ENCODE data around the gene SPOCK1.

SPOCK1 gene

GRCh38 chr5:137304226-137304874 lies 194.8 kb downstream of the SPOCK1 start:
- no peaks in the 10 kb centered on the region for H3K9me3 Mint-ChIP-seq
- H3K4me1 Mint-ChIP-seq (ENCODE audit: low read depth): no peaks in the 10 kb centered on the region
- H3K4me3 Mint-ChIP-seq: no peak overlapping the region
- H3K36me3 Mint-ChIP-seq (ENCODE audit: low read depth): no peaks in the 10 kb centered on the region
- H3K27ac Mint-ChIP-seq: no peak overlapping the region
- intact Hi-C loops (cut with micrococcal nuclease): no loop called here
- peaks cover 7% of the 10 kb centered on the region for H3K27me3 Mint-ChIP-seq

GRCh38 chr5:137303509-137303908 lies 195.6 kb downstream of the SPOCK1 start:
- H3K9me3 Mint-ChIP-seq: no peaks in the 10 kb centered on the region
- H3K27me3 Mint-ChIP-seq: peaks cover 9% of the 10 kb centered on the region
- no peak overlapping the region for H3K4me3 Mint-ChIP-seq
- no peak overlapping the region for H3K27ac Mint-ChIP-seq
- no peaks in the 10 kb centered on the region for H3K36me3 Mint-ChIP-seq (ENCODE audit: low read depth)
- intact Hi-C loops (cut with micrococcal nuclease): no loop called here
- no peaks in the 10 kb centered on the region for H3K4me1 Mint-ChIP-seq (ENCODE audit: low read depth)

- Mint-ChIP-seq H3K36me3 (ENCODE audit: low read depth) (no peaks in the 10 kb centered on the region), H3K4me1 (ENCODE audit: low read depth) (no peaks in the 10 kb centered on the region), H3K4me3 (no peak overlapping the region), H3K27me3 (peaks cover 9% of the 10 kb centered on the region), H3K27ac (no peak overlapping the region), H3K9me3 (no peaks in the 10 kb centered on the region)
- intact Hi-C loops (cut with micrococcal nuclease): no loop called here
Measured at GRCh38 chr5:137300411-137301240, 198.5 kb downstream of the SPOCK1 start.

- Mint-ChIP-seq H3K4me1 (ENCODE audit: low read depth) (no peaks in the 10 kb centered on the region), H3K27ac (no peak overlapping the region), H3K4me3 (no peak overlapping the region), H3K36me3 (ENCODE audit: low read depth) (no peaks in the 10 kb centered on the region), H3K27me3 (peaks cover 14% of the 10 kb centered on the region), H3K9me3 (no peaks in the 10 kb centered on the region)
- intact Hi-C loops (cut with micrococcal nuclease): no loop called here
Measured at GRCh38 chr5:137296213-137296781, 202.8 kb downstream of the SPOCK1 start.

- no peak overlapping the region for H3K4me3 Mint-ChIP-seq
- H3K9me3 Mint-ChIP-seq: no peaks in the 10 kb centered on the region
- no peak overlapping the region for H3K27ac Mint-ChIP-seq
- H3K4me1 Mint-ChIP-seq (ENCODE audit: low read depth): no peaks in the 10 kb centered on the region
- intact Hi-C loops (cut with micrococcal nuclease): no loop called here
- H3K27me3 Mint-ChIP-seq: peaks cover 10% of the 10 kb centered on the region
- no peaks in the 10 kb centered on the region for H3K36me3 Mint-ChIP-seq (ENCODE audit: low read depth)
Measured at GRCh38 chr5:137294604-137295003, 204.5 kb downstream of the SPOCK1 start.

- Mint-ChIP-seq H3K27ac (no peak overlapping the region), H3K36me3 (ENCODE audit: low read depth) (no peaks in the 10 kb centered on the region), H3K4me1 (ENCODE audit: low read depth) (no peaks in the 10 kb centered on the region), H3K4me3 (no peak overlapping the region), H3K27me3 (peaks cover 14% of the 10 kb centered on the region), H3K9me3 (no peaks in the 10 kb centered on the region)
- intact Hi-C loops (cut with micrococcal nuclease): no loop called here
Measured at GRCh38 chr5:137292461-137293027, 206.6 kb downstream of the SPOCK1 start.

DNA sequence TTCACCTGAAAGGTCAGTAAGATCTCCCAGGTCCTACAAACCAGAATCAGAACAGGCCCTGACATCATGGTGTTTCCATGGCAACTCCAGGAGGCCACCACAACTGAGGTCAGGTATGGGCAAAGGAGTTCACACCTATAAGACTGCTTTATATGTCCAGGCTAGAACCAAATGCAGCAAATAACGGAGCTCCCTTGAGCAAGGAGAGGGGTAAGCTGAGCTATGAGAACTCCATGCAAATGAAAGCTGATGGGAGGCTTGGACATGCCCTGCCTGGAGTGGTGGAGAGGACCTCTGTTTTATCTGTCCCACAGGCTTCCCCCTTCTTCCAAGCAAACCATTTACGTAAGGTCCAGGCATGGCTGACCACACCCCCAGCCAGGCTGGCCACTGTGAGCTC lies 207.7 kb downstream of the SPOCK1 start:
- Mint-ChIP-seq H3K4me1 (ENCODE audit: low read depth) (no peaks in the 10 kb centered on the region), H3K4me3 (no peak overlapping the region), H3K27ac (no peak overlapping the region), H3K27me3 (peaks cover 14% of the 10 kb centered on the region), H3K9me3 (no peaks in the 10 kb centered on the region), H3K36me3 (ENCODE audit: low read depth) (no peaks in the 10 kb centered on the region)
- intact Hi-C loops (cut with micrococcal nuclease): no loop called here

DNA sequence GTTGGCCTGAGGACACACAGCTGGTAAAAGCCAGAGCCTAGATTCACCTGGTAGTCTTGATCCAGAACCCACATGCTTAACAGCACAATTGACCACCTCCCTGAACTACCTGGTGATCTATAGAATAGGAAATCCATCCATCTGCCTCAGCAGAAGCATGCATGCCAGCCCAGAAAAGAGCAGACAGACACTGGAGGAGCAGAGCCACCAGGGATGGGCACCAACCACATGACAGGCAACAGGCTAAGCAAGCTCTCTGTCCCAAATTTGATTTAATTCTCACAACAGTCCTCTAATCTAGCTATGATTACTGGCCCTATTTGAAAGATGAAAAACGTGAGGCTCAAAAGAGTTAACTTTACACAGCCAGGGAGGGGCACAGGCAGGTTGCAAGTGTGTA lies 208.1 kb downstream of the SPOCK1 start:
- intact Hi-C loops (cut with micrococcal nuclease): no loop called here
- no peaks in the 10 kb centered on the region for H3K9me3 Mint-ChIP-seq
- H3K36me3 Mint-ChIP-seq (ENCODE audit: low read depth): no peaks in the 10 kb centered on the region
- no peak overlapping the region for H3K4me3 Mint-ChIP-seq
- H3K27me3 Mint-ChIP-seq: peaks cover 14% of the 10 kb centered on the region
- H3K4me1 Mint-ChIP-seq (ENCODE audit: low read depth): no peaks in the 10 kb centered on the region
- no peak overlapping the region for H3K27ac Mint-ChIP-seq

DNA sequence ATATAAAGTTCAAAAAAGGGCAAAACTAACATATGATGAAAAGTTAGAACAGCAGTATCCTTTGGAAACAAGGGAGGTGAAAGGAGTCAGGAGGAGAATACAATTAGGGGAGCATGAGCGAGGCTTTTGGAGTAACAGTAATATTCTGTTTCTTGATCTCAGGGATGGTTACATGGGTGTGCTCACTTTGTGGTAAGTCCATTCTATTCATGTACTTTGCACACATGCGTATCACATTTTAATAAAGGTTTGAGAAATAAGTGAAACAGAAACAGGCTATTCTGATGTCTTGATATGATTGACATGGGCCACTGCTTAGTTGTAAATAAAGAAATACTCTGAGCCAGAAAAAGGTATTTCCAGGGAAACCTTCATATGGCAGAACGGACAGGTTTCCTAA lies 208.8 kb downstream of the SPOCK1 start:
- Mint-ChIP-seq H3K9me3 (no peaks in the 10 kb centered on the region), H3K4me1 (ENCODE audit: low read depth) (no peaks in the 10 kb centered on the region), H3K4me3 (no peak overlapping the region), H3K36me3 (ENCODE audit: low read depth) (no peaks in the 10 kb centered on the region), H3K27me3 (peaks cover 14% of the 10 kb centered on the region), H3K27ac (no peak overlapping the region)
- intact Hi-C loops (cut with micrococcal nuclease): no loop called here

DNA sequence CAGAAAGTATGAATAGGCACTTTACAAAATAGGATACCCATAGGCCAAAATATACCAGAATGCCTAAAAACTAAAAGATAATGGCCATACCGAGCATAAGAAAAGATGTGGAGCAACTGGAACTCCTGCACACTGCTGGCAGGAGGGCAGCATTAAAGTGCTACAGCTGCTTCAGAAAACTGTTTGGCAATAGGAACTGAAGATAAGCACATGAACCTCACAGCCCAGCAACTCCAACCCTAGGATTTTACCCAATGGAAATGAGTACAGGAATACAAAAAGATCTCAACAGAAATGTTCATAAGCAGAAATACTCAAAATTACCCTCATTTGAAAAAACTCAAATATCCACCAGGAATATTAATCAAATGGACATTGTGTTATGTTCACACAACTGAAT lies 209.3 kb downstream of the SPOCK1 start:
- Mint-ChIP-seq H3K36me3 (ENCODE audit: low read depth) (no peaks in the 10 kb centered on the region), H3K27ac (no peak overlapping the region), H3K4me1 (ENCODE audit: low read depth) (no peaks in the 10 kb centered on the region), H3K4me3 (no peak overlapping the region), H3K27me3 (peaks cover 13% of the 10 kb centered on the region), H3K9me3 (no peaks in the 10 kb centered on the region)
- intact Hi-C loops (cut with micrococcal nuclease): no loop called here

DNA sequence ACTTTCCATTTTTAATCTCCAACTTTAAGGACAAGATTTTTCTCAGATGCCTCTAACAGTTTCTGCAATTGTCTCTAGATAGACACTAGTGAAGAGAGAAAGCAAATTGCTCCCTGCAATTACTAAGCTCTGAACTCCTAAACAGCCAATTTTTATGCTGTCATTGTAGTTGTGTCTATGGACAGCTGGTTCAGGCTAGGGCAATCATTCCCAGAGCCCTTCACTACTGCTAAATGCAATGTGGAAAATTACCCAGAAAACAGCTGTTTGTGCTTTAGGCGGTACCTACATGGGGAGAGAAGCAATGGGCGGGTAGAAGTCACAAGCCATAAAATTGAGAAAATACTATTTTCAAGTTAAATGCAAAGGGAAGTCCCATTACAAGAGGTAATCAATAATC lies 211.6 kb downstream of the SPOCK1 start:
- intact Hi-C loops (cut with micrococcal nuclease): no loop called here
- no peak overlapping the region for H3K4me3 Mint-ChIP-seq

GRCh38 chr5:137286025-137286610 lies 213.0 kb downstream of the SPOCK1 start:
- Mint-ChIP-seq H3K27me3 (peaks cover 6% of the 10 kb centered on the region), H3K4me1 (ENCODE audit: low read depth) (no peaks in the 10 kb centered on the region), H3K36me3 (ENCODE audit: low read depth) (no peaks in the 10 kb centered on the region), H3K4me3 (no peak overlapping the region), H3K9me3 (no peaks in the 10 kb centered on the region), H3K27ac (no peak overlapping the region)
- intact Hi-C loops (cut with micrococcal nuclease): no loop called here

More for the DNA sequence above, 211.6 kb downstream of the SPOCK1 start:
- Mint-ChIP-seq H3K4me1 (ENCODE audit: low read depth) (no peaks in the 10 kb centered on the region), H3K27ac (no peak overlapping the region), H3K27me3 (peaks cover 12% of the 10 kb centered on the region), H3K36me3 (ENCODE audit: low read depth) (no peaks in the 10 kb centered on the region), H3K9me3 (no peaks in the 10 kb centered on the region)

- H3K36me3 Mint-ChIP-seq (ENCODE audit: low read depth): no peaks in the 10 kb centered on the region
- intact Hi-C loops (cut with micrococcal nuclease): no loop called here
- no peaks in the 10 kb centered on the region for H3K4me1 Mint-ChIP-seq (ENCODE audit: low read depth)
- no peaks in the 10 kb centered on the region for H3K9me3 Mint-ChIP-seq
- no peak overlapping the region for H3K4me3 Mint-ChIP-seq
- H3K27ac Mint-ChIP-seq: no peak overlapping the region
- H3K27me3 Mint-ChIP-seq: peaks cover 3% of the 10 kb centered on the region
Measured at GRCh38 chr5:137283801-137284200, 215.3 kb downstream of the SPOCK1 start.

- Mint-ChIP-seq H3K36me3 (ENCODE audit: low read depth) (no peaks in the 10 kb centered on the region), H3K27me3 (no peaks in the 10 kb centered on the region), H3K4me1 (ENCODE audit: low read depth) (no peaks in the 10 kb centered on the region), H3K4me3 (no peak overlapping the region), H3K9me3 (no peaks in the 10 kb centered on the region), H3K27ac (no peak overlapping the region)
- intact Hi-C loops (cut with micrococcal nuclease): no loop called here
Measured at GRCh38 chr5:137282216-137282615, 216.9 kb downstream of the SPOCK1 start.

Measured in dendritic cell treated with granulocyte-macrophage colony-stimulating factor and Interleukin-4, amounts not matched to agents 40 ng/mL and 50 ng/mL, for 4 days (primary cell).